ENCODE data around the gene POLRMT.
"Not testable (repeated sequence)": the region's sequence is repeated elsewhere in the genome, so short reads cannot be mapped to it uniquely, and the experiment has no call there.

The POLRMT gene

DNA sequence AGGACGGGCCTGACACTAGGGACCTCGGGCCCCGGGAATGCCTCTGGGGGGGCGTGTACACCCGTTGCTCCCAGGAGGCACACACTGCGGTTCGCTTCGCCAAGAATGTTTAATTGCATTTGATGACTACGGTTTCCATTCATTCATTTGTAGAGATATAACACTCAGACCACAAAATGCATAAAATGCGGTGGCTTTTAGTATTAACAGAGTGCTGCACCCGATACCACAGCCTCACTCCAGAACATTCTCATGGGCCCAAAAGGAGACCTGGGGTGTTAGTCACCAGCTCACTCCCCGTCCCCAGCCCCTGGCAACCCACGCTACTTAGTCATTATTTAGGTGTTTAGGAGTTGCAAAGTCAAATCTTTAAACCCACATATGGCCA lies 21.9 kb downstream of the POLRMT start:
- DNase-seq (ENCODE audit: low read depth): peak; percentile 24

DNA sequence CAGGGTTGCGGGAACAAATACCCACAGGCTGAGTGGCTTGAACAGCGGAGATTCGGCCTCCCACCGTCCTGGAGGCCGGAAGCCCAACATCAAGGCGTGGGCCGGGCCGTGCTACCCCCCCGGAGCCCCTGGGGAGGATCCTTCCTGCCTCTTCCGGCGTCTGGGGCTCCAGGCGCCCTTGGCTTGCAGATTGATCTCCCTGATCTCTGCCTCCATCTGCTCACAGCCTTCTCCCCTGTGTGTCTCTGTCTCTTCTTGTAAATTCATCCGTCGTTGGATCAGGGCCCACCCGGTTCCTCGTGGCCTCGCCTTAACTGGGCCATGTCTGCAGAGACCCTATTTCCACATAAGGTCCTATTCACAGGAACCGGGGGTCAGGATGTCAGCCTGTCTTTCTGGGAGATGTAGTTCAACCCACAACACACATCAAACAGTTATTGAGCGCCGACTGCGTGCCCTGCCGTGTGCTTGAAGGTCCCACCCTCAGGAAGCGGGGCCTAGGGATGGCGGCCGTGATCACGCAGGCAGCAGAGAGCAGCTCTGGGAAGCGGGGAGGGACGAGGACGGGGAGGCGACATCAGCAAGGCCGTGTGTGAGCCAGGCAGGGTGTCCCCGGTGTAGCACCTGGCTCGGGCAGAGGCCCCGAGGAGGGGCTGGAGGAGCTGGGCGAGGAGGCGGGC lies 22.4 kb downstream of the POLRMT start:
- peak; percentile 32 for DNase-seq (ENCODE audit: low read depth)

GRCh38 chr19:610071-610800 lies 23.1 kb downstream of the POLRMT start:
- peak; percentile 16 for DNase-seq (ENCODE audit: low read depth)

GRCh38 chr19:609004-609346 lies 24.4 kb downstream of the POLRMT start:
- no peak for DNase-seq (ENCODE audit: low read depth)

DNA sequence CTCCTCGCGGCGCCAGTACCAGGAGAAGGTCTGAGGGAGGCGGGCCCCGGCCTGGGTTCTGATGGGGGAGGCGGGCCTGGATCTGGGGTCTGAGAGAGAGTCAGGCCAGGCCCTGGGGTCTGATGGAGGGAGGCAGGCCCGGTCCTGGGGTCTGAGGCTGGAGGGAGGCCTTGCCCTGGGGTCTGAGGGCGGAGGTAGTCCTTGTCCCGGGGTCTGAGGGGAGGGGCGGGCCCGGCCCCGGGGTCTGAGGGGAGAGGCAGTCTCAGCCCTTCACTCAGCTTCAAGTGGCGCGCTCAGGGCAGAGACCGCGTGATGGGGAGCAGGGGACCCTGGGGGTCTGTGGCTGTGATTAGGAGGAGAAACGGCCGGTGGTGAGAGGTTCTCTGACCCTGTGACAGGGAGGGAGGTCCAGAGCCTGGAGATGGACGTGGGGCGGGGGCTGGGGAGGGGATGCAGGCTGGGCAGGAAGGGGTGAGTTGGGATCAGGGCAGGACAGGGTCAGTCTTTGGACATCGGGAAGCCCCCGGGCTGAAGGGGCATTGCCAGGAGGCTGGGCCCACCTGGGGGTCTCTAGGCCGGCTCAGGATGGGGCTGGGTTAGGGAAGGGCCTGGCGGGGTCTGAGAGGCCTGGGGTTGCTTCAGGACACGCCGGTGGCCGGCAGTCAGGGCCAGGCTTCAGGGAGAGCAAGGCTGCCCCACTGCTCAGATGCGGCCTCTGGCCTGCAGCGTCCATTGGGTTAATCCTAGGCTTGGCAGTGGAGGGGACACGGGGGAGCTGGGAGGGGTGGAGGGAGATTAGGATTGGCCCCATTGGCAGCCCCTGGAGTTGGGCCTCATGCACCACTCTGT lies 25.0 kb downstream of the POLRMT start:
- DNase-seq (ENCODE audit: low read depth): no peak

- DNase-seq (ENCODE audit: low read depth): no peak
Observed at GRCh38 chr19:607301-608154, 25.8 kb downstream of the POLRMT start.

GRCh38 chr19:605061-605971 lies 28.0 kb downstream of the POLRMT start:
- not testable (repeated sequence) for DNase-seq (ENCODE audit: low read depth)

- DNase-seq (ENCODE audit: low read depth): no peak
Observed at GRCh38 chr19:604355-604754, 29.0 kb downstream of the POLRMT start.

DNA sequence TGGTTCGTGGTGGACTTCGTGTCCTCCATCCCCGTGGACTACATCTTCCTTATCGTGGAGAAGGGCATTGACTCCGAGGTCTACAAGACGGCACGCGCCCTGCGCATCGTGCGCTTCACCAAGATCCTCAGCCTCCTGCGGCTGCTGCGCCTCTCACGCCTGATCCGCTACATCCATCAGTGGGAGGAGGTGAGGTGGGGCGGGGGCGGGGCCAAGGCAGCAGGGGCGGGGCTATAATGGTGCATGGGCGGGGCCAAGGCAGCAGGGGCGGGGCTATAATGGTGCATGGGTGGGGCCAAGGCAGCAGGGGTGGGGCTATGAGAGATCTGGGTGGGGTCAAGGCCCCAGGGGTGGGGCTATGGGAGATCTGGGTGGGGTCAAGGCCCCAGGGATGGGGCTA lies 29.6 kb downstream of the POLRMT start:
- not testable (repeated sequence) for DNase-seq (ENCODE audit: low read depth)

DNA sequence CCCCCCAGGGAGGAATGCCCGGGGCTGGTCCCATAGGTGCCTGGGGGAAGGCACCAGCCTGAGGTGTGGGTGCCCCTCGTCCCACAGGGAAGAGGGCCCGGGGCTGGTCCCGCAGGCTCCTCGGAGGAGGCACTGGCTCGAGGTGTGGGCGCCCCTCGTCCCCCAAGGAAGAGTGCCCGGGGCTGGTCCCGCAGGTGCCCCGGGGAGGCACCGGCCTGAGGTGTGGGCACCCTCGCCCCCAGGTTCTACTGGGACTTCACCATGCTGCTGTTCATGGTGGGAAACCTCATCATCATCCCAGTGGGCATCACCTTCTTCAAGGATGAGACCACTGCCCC lies 30.1 kb downstream of the POLRMT start:
- not testable (repeated sequence) for DNase-seq (ENCODE audit: low read depth)

DNA sequence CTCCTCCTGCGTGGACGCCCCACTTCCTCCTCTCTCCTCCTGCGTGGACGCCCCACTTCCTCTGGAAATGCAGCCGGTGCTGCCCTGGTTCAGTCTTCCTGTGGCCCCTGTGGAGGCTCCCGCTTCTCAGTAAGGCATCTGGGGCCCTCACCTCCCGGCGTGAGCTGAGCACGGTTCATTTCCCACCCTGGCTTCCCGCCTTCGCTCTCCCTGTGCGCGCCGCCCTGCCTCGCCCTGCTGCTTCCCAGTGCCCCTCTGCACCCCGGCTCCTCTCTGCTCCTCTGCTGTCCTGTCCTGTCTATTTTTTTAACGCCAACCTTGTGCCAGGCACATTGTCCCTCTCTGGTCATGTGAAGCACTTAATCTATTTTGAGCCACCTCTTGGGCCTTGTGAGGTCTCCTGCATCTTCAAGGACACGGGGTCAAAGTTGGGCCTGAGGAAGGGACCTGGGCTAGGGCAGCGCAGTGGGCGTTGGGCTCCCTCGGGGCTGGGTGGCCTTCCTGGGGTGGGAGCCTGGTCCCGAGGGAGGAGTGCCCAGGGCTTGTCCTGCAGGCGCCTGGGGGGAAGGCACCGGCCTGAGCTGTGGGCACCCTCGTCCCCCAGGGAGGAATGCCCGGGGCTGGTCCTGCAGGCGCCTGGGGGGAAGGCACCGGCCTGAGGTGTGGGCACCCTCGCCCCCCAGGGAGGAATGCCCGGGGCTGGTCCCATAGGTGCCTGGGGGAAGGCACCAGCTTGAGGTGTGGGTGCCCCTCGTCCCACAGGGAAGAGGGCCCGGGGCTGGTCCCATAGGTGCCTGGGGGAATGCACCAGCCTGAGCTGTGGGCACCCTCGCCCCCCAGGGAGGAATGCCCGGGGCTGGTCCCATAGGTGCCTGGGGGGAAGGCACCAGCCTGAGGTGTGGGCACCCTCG lies 30.7 kb downstream of the POLRMT start:
- DNase-seq (ENCODE audit: low read depth): no peak

DNA sequence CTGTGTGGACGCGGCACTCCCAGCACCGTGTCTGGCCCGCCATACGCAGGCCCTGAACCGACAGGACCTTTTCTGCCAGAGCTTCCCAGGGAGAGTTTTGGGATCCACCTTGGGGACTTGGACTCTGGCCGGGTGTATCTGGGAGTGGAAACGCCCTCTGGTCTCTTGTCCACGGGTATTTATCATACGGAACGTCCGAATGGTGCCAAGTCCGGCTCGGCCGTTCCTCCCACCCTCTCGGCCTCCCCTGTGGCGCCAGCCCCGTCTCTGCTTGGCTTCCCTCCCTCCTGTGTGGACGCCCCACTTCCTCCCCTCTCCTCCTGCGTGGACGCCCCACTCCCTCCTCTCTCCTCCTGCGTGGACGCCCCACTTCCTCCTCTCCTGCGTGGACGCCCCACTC lies 31.5 kb downstream of the POLRMT start:
- no peak for DNase-seq (ENCODE audit: low read depth)

- DNase-seq (ENCODE audit: low read depth): no peak
Observed at GRCh38 chr19:601310-601709, 32.0 kb downstream of the POLRMT start.

DNA sequence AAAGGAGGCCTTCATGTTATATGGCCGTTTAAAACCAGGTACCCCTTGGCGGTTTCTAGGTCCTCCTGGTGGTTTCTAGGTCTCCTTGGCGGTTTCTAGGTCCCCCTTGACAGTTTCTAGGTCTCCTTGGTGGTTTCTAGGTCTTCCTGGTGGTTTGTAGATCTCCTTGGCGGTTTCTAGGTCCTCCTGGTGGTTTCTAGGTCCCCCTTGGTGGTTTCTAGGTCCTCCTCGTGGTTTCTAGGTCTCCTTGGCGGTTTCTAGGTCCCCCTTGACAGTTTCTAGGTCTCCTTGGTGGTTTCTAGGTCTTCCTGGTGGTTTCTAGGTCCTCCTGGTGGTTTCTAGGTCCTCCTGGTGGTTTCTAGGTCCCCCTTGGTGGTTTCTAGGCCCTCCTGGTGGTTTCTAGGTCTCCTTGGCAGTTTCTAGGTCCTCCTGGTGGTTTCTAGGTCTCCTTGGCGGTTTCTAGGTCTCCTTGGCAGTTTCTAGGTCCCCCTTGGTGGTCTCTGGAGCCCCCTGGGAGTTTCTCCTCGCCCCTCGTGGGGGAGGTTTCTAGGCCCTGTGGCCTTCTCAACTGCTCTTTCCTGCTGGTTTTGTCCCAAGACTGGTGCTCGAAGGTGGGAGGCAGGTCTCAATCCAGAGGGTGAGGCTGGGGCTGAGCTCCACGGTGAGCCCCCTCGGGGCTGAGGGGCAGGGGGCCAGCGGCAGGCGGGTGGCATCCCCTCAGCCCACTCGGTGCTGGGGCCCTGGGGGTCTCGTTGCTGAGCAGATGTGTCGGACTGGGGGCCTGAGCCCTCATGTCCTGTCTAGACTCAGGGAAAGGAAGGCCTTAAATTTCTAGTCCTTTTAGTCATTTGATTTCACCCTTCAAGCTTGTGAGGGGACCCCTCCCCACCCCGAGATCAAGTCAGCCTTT lies 35.7 kb downstream of the POLRMT start:
- no peak for DNase-seq (ENCODE audit: low read depth)

GRCh38 chr19:596263-596655 lies 37.1 kb downstream of the POLRMT start:
- no peak for DNase-seq (ENCODE audit: low read depth)

DNA sequence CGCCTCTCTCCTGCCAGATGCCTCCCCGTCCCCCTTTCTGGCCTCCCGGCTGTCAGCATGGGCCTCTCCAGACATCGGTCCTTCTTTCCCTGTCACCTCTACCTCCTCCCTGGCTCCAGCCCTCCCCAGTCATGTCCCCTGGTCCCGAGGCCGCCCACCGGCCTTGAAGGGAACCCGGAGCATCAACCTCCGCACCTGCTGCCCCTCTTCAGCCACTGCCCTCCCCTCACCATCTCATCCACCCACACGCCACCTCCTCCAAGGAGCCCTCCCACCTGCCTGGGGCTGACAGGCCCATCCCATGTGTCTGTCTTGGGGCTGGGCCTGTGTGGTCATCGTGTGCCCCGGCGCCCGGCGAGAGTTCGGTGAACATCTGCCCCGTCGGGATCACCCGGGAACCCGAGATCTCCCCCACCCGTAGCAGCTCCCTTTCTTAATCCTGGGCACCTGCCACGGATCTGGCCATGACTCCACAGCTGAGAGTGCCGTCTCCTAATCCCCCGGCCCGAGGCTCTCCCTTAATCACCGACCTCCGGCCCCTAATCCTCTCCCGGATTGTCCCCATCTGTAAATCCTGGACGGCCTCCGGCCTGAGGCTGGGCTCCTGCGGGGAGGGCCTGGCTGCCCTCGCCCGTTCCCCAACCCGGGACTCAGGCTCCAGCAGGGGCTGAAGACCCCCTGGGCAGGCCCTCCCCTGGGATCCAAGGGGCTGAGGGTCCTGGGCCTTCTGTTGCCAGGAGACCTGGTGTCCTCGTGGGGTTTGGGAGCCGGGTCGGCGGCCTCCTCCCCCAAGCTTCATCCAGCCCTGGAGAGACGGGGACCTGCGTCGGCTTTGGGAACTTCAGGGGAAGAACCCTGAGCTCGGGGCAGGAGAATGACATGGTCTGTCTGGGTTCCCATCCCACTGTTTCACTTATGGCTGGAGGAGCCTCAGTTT lies 37.7 kb downstream of the POLRMT start:
- DNase-seq (ENCODE audit: low read depth): no peak

- DNase-seq (ENCODE audit: low read depth): no peak
Observed at GRCh38 chr19:594265-594870, 39.0 kb downstream of the POLRMT start.
